ENCODE results near the gene SSBP1.
"Not testable (repeated sequence)": the region's sequence is repeated elsewhere in the genome, so short reads cannot be mapped to it uniquely, and the experiment has no call there.

The SSBP1 gene, protein sequence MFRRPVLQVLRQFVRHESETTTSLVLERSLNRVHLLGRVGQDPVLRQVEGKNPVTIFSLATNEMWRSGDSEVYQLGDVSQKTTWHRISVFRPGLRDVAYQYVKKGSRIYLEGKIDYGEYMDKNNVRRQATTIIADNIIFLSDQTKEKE

DNA sequence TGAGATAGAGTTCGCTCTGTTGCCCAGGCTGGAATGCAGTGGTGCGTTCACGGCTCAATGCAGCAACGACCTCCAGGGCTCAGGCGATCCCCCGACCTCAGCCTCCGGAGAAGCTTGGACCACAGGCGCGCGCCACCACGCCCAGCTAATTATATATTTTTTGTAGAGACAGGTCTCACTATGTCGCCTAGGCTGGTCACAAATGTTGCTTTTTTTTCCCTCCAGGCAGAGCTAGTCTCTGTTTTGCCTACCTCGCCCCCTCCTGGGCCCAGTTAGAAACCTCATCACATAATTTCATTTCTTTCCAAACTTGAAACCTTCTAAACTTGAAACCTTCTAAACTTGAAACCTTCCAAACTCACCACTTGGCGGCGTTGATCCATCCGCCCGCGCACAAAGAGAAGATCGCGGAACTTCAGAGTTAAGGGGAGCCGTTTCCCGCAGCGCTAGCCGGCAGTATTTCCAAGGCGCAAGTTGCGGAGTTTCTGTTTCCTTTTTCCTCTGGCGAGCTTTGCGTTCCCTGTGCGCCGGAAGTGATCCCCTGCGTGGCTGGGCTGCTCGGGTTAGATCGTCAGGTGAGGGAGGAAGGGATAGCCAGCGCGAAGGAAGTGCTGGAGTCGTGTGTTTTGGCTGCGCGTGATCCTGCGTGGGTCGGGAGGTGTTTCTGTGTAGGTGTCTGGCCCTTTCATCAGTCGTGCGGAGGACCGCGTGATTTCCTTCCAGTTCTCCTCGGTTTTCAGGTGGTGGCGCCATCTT lies at the start of gene SSBP1:
TSS of gene SSBP1 (plus strand) at position 523 of the 756 bp plus-strand sequence. CDS start 809 bp downstream, outside the sequence.
- DNase-seq (ENCODE audit: low spot score), result peak; percentile 82

DNA sequence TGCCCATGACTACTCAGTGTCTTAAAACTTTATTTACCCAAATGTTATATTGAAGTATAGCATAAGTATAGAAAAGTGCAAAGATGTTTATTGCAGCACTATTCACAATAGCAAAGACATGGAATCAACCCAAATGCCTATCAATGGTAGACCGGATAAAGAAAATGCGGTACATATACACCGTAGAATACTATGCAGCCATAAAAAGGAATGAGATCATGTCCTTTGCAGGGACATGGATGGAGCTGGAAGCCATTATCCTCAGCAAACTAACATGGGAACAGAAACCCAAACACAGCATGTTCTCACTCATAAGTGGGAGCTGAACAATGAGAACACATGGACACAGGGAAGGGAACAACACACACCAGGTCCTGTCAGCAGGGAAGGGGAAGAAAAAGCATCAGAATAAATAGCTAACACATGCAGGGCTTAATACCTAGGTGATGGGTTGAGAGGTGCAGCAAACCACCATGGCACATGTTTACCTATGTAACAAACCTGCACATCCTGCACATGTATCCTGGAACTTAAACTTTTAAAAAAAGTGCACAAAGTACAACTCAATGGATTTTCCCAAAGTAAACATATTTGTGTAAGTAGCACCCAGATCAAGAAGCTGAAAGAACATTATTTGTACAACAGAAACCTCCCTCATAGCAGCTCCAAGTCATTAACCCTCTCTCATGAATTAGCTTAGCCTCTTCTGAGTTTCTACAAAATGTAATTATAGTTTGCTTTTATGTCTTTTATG lies 48.9 kb upstream of the SSBP1 start:
- not testable (repeated sequence) for DNase-seq (ENCODE audit: low spot score)

- no peak for DNase-seq (ENCODE audit: low spot score)
These were observed 46.6 kb upstream of the SSBP1 start for GRCh38 chr7:141691540-141691939.

DNA sequence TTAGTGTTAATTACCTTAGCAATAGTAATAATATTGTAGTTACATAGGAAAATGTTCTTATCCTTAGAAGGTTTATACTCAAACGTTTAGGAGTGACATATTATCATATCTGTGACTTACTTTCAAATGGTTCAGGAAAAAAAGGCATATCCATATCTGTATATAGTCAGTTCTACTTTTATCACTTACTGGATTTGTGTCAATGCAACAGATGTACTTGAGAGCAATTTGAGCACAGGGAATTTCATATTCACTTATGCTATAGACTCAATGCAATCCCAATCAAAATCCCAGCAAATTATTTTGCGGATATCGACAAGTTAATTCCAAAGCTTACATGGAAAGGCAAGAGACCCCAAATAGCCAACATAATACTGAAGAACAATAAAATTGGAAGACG lies 46.2 kb upstream of the SSBP1 start:
- no peak for DNase-seq (ENCODE audit: low spot score)

GRCh38 chr7:141693082-141693481 lies 45.1 kb upstream of the SSBP1 start:
- DNase-seq (ENCODE audit: low spot score), result no peak

- DNase-seq (ENCODE audit: low spot score), result no peak
These were observed 42.3 kb upstream of the SSBP1 start for GRCh38 chr7:141695803-141696289.

DNA sequence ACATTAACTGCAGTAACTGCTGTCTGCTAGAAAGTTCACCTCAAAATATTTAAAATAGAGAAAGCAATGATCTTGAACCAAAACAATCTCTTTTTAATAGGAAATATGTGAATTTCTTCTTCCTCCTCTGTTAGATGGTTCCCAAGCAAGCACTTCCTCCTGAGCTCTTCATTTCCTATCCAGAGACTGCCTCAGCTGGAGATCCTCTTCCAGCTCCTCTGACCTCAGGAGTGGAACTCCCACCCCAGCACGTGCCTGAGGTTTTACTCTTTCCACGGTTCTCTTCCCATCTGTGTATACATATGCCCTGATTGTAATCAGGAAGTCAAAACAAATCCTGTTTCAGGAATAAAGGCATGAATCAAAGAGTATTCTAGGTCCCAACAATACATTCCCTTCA lies 41.8 kb upstream of the SSBP1 start:
- DNase-seq (ENCODE audit: low spot score), result no peak

DNA sequence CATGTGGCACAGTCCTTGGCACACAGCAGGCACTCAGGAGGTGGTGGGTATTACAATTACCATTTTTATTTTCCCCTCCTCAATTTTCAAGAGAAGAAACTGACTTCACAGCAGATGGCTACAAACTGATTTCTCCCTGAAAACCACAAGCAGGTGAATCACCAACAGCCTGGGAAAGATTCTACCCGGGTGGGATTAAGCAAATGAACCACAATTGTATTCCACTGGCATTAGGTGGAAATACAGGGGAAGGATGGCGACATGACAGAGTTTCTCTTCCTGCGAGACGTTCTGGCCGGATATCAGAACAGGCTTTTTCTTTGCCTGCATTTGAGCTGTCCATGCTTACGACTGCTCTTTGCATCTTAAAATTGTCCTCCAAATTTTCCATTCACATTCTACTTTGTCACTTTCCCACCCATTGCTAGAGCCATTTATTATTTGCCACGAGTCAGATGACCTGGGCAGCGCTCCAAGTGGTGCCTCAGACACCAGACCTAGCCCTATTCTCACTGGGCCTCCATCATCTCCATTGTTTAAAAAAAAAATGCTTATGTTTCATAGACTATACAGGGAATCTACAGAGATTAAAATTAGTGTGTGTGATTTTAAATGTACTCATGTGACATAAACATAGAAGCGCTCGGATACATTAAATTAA lies 40.8 kb upstream of the SSBP1 start:
- no peak for DNase-seq (ENCODE audit: low spot score)

- DNase-seq (ENCODE audit: low spot score), result peak; percentile 11
These were observed 39.7 kb upstream of the SSBP1 start for GRCh38 chr7:141698247-141699015.

DNA sequence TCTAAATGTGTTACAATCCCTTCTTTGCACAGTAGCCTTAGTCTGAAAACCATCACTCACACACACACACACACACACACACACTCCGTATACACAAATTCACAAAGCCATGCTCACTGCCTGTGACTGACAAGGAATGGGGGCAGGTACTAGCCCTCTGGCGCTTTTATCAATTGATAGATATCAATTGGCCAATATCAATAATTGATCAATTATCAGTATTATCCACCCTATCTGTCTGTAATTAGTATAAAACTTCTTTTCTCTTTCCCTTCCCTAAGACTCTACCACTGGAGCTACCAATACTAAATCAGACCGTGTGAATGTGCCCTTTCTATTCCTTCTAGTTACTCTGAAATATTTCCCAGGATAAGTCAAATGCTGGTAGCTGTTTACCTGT lies 38.3 kb upstream of the SSBP1 start:
- no peak for DNase-seq (ENCODE audit: low spot score)

GRCh38 chr7:141700296-141700847 lies 37.8 kb upstream of the SSBP1 start:
- DNase-seq (ENCODE audit: low spot score), result no peak

DNA sequence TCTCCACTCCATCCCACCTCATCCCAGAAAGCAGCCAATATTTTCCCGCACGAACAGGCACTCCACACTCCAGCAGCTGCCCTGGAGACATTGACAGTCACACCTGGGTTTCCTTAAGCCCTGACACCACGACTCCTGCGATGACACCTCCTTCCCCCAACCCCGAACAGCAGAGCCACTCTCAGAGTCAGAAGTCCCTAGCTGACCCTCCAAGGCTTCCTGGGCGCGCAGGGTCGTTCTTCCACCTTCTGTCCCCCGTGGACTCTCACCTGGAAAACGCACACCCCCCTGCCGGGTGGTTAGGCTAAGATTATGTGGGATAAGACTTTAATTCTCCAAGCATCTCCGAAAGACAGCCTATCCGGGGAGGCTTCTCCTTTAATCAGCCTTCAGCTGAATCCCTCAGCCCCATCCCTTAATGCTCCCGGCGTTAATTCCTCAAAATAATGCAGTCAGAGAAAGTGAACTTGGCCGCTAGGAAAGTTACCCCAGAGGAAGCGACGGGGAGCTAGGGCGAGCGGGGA lies 37.2 kb upstream of the SSBP1 start:
- peak; percentile 6 for DNase-seq (ENCODE audit: low spot score)

DNA sequence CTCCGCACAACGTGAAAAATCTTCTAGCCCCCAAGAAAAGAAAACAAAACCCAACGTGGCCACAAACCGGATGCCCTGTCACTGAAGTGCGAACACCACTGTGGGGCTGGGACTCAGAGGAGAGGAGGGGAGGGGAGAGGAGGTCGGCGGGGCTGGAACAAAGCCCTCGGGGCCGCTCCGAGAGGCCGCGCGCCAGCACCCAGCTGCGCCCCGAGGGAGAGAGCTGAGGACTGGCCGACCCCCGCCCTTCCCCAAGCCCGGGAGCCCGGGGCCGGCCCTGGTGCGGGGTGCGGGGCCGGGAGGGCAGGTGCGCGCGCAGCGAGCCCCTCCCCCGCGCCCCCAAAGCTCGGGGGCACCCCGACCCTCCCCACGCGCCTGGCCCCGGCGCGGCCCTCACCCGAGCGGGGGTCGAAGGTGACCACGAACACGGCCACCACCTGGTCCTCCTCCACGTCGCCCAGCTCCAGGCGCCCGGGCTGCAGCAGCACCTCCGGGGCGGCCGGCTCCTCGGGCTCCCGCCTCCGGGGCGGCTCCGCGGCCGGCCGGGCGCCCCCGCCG lies 36.6 kb upstream of the SSBP1 start:
- peak; percentile 71 for DNase-seq (ENCODE audit: low spot score)

DNA sequence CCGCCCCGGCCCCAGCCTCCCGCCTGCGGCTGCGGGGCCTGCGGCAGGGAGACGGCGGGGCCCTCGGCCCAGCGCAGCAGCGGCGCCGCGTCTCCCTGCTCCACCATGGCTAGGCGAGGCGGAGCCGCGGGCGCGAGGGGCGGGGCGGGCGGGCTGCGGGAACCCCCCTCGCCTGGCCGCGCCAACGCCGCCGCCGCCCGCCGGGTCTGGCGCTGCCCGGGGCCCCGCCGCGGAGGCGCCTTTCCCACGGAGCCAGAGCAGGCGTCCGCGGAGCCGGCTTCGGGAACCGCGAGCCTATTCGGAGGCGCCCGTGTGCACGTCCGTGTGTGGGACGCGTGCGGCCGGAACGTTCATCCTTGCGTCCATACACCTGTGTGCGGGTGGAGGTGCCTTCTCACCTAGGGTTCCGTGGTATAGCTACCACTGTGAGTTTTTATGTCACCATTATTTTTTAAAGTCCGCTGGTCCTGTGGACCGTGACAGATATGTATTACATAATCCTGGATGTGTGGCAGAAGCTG lies 36.1 kb upstream of the SSBP1 start, which contains the start of gene DENND11:
TSS of gene DENND11 (minus strand) at position 120 of the 521 bp plus-strand sequence. CDS start at position 107, 13 bp downstream.
- peak; percentile 68 for DNase-seq (ENCODE audit: low spot score)

GRCh38 chr7:141702892-141703291 lies 35.3 kb upstream of the SSBP1 start:
- no peak for DNase-seq (ENCODE audit: low spot score)

DNA sequence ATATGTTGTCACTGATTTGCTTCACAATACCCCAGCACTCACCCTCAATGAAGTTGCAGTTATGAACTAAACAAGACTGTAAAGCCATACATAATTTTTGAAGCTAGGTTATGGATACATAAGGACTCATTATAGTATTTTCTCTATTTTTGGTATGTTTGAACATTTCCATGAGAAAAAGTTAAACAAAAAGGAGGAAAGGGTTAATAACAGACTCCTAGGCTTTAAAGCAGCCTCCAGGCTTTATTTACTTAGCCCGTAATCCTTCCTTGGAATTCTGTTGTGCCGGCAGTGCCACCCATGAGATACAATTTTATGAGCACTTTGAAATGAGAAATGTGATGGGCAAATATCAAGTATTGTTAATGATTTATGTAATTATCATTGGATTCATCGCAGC lies 34.0 kb upstream of the SSBP1 start:
- DNase-seq (ENCODE audit: low spot score), result no peak

GRCh38 chr7:141704741-141705140 lies 33.4 kb upstream of the SSBP1 start:
- DNase-seq (ENCODE audit: low spot score), result no peak

GRCh38 chr7:141706239-141707064 lies 31.7 kb upstream of the SSBP1 start:
- no peak for DNase-seq (ENCODE audit: low spot score)

DNA sequence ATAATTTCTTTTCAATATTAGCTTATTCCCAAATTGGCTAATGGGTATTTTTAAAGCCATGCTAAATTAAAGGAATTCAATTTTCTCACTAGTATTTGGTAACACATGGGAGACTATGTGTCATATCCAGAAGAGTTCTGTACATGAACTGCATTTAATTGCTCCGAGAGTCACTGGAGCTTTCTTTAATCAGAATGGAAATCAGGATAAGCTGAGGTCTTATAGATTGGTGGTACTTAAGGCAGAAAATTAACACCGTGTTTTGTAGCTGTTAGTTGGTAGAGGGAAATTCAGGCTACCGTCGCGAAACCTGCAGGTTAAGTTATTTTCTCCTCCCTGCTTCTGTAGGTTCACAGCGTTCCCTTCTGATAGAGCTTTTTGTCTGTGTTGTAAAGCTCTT lies 29.8 kb upstream of the SSBP1 start, which contains the start of gene WEE2:
TSS of gene WEE2 (plus strand) at position 3 of the 400 bp plus-strand sequence. CDS start 406 bp downstream, outside the sequence.
- no peak for DNase-seq (ENCODE audit: low spot score)

All from germinal center (tissue), 1 donor.